ENCODE measurements around the gene PCAT6. TPM values are rescaled to one million over a fixed set of nuclear protein-coding genes. Genes with fewer than 3 reads are reported as not detected.

Gene PCAT6
- 0.50 and 0.89 TPM in 2 replicates for total RNA-seq

DNA sequence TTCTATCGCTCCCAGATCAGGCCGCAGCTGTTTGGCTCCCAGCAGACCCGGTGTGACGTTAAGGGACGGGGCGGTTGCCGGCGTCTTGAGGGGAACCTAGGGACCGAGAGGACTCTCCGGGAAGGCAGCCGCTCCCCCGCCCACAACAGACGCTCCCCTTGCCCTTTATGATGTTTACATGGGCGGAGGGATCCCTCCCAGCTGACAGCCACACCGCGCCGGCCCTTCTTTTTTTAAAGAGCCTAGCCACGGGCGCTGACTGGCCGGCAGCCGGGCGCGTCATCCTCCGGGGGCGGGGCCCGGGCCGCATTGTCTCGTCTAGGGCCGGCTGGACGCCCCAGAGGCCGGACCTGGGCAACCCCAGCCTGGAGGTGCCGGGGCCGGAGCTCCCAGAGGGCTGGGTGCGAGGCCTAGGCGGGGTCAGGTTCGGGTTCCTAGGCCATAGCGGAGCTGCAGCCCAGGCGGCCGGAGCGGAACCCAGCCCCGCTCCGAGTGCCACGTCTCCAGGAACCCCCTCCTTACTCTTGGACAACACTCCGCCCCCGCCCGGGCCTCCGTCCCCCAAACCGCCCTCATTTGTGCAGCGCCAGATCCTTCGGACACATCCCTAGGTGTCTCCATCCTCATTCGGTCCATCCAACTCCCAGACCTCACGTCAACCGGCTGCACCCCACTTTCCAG, at the start of gene PCAT6:
PCAT6 (plus strand) TSS at position 340 of the 681 bp plus-strand sequence.

DNA sequence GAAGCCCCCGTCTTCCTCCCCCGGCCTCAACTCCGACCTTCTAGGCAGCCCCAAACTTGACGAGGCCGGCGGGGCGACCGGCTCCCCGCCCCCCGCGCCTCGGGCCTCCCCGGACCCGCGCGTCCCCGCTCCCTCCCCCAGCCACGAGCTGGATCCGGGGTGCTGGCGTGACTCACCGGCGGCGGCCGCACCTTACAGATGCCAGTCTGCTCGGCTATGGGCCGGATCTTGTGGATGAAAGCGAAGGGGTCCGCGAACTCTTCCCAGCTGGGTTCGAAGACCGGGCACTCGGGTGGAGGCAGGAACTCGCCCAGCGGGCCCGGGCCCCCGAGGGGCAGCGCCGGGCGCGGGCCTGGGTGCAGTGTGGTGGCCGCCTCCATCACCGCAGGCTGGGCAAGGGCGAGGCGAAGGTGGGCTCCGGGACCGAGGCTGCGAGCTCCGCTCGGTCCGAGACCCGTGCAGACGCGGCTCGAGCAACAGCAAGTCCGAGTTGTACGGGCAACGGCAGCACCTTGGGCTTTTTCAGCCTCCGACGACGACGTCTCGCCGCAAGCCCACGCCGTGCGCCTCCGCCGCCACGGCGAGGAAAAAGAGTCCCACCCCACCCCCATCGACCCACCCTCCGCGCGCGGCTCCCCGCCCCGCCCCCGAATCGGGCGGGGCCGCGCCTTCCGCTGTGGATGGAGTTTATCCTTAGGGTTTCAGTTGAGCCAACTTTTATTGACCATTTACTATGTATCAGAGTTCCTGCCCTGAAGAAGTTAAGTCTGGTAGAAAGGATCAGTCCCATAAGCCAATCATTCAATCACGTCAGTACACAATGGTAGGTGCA, 2.6 kb upstream of the PCAT6 start, which contains the start of gene KDM5B:
KDM5B (minus strand) TSS at position 496 of the 832 bp plus-strand sequence; CDS start at position 380, 116 bp downstream.

Other genes starting within 250 kb of the PCAT6 start
- not detected in 2 replicates for gene SYT2, start 100.5 kb upstream of the PCAT6 start, total RNA-seq
- 21.9 and 26.4 TPM in 2 replicates for gene KDM5B, start 2.5 kb upstream of the PCAT6 start, total RNA-seq
- 4.0 TPM in 2 replicates for gene RABIF, start 78.2 kb downstream of the PCAT6 start, total RNA-seq
- 22.4 TPM in 2 replicates for gene KLHL12, start 116.3 kb downstream of the PCAT6 start, total RNA-seq
- gene ADIPOR1, start 147.4 kb downstream of the PCAT6 start, total RNA-seq, result 61.1 and 65.1 TPM in 2 replicates
- 21.0 and 27.5 TPM in 2 replicates for gene CYB5R1, start 156.3 kb downstream of the PCAT6 start, total RNA-seq
- gene TMEM183A, start 196.4 kb downstream of the PCAT6 start, total RNA-seq, result 52.0 and 61.7 TPM in 2 replicates
- gene PPFIA4, start 215.5 kb downstream of the PCAT6 start, total RNA-seq, result 0.89 and 1.7 TPM in 2 replicates